HG03103 (cell line): ENCODE measurements around the gene PDSS1.
A peak's percentile ranks its signal among the peaks of the same experiment; 100 is the strongest.

Source experiments
- ATAC-seq: cut with Tn5 transposase; IDR thresholded peaks from one replicate; pipeline ENCODE4 v1.9.1; 2021; ENCODE audit warnings: low read depth; ENCODE audit not compliant: unreplicated experiment

PDSS1 gene

GRCh38 chr10:26697922-26698608 is 564 bp downstream of the PDSS1 start:
- no peak for ATAC-seq

DNA sequence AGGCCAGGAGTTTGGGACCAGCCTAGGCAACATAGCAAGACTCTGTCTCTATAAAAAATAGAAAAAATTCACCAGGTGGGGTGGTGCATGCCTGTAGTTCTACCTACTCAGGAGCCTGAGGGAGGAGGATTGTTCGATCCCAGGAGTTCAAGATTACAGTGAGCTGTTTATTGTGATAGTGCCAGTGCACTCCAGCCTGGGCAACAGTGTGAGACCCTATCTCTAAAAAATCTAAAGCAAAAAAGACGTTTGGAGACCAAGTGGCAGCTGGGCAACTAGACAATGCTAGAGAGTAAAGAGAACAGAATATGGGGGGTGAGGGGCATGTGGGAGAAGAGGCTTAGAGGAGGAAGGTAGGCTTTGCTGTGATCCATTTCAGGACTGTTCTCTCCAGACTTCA is 1.4 kb downstream of the PDSS1 start:
- ATAC-seq = no peak

GRCh38 chr10:26699631-26700030 is 2.1 kb downstream of the PDSS1 start:
- ATAC-seq = no peak

- no peak for ATAC-seq
Measured at GRCh38 chr10:26700884-26701630, 3.6 kb downstream of the PDSS1 start.

- no peak for ATAC-seq
Measured at GRCh38 chr10:26703096-26703495, 5.6 kb downstream of the PDSS1 start.

DNA sequence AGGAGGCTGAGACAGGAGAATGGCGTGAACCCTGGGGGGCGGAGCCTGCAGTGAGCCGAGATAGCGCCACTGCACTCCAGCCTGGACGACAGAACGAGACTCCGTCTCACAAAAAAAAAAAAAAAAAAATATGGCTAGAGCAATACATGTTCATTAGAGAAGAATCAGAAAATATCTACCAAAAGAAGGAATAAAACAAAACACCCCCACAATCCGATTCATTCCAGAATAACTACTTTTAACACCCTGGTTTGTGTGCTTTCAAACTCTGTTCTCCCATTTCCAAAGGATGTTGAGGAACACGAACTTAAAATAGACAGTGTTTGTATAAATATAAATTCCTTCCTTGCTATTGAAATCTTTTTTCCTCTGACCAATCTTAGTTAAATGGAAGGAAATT is 6.5 kb downstream of the PDSS1 start:
- ATAC-seq = no peak

DNA sequence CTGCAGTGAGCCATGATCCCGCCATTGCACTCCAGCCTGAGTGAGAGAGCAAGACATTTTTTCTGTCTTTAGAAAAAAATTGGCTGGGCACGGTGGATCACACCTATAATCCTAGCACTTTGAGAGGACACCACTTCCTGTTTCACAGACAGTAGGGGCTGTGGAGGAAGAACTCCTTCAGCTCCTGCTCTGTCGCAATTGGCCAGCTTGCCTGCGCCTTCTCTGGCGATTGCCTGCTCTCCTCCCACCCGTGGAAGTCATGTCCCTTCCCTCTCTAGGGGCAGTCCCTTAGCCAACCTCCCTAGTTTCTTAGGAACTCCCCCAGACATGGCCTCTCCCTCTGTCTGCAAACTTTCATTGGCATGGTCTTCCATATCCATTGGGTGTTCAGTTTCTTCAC is 8.7 kb downstream of the PDSS1 start:
- ATAC-seq = no peak

DNA sequence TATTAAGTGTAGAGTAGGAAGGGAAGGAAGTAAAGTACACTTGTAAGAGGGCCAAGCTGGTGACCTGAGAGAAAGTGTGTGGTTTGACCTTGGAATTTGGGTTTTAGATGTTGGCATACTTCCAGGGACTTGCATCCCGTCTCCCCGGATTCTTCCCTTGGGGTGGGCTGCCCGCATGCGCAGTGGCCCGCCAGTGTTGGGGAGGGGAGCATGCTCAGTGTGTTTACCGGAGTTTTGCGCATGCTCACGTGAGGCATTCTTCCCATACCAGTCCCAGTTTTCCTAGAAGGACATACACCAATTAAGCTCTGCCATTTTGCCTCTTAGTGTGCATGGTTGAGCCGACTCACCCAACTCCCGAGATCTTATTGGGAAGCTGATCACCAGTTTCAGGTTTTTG is 9.4 kb downstream of the PDSS1 start:
- ATAC-seq = no peak

DNA sequence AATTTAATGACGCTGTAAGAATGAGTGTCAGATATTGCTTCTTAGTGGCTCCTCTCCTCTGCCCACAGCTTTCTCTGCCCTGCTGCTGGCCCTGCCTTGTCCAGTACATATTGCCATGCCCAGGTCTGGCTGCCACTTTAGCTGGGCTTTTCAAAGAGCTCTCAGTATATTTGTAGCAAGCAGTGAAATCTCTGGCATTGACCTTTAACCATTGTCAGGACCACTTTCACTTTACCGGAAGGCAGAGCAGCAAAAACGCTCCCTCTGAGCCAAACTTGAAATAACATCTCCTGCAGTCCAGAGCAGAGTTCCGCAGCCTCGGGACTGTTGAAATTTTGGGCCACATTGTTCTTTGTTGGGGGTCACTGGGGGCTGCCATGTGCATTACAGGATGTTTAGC is 13.8 kb downstream of the PDSS1 start:
- no peak for ATAC-seq

DNA sequence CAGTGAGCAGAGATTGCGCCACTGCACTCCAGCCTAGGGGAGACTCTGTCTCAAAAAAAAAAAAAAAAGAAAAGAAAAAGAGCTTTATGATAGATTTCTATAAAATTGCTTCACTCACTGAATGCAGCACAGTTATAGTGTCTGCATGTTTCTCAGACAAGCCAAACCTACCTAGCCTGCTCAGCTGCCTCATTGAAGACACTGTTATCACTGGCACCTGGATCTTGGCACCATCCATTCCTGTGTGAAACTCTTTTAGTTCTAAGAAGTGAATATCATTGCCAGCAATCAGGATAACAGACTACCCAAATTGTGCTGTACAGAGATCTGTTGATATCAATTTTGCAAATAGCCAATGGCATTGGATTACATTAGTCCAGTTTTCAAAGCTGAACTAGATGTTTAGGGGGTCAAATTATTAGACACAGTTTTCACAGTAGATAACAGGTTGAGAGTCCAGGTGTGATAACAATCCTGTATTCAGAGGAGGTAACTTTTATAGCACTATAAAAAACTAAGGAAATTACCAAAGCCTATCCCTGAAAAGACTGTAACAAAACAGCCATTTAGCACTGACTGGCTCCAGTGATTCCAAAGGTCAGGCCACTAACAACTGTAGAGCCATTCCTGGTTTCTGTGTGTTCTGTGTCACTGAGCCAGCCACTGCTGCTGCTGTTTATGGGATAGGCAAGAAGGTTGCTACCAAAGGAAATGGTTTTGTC is 17.1 kb downstream of the PDSS1 start:
- no peak for ATAC-seq

DNA sequence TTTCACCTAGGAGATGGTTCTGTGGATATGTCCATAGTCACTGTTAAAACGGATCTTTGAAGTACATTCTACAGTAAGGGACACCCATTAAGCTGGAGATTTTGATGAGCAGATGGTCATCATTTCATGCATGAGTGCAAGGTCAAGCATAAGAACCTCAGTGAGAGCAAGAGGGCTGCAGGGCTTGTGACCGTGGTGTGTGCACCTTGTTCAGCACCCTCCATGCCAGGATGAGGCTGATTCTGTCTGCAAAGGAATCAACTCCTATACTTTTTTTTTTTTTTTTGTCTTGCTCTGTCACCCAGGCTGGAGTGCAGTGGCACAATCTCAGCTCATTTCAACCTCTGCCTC is 17.6 kb downstream of the PDSS1 start:
- ATAC-seq = no peak

GRCh38 chr10:26717476-26717875 is 20.0 kb downstream of the PDSS1 start:
- no peak for ATAC-seq

GRCh38 chr10:26721561-26721960 is 24.1 kb downstream of the PDSS1 start:
- no peak for ATAC-seq

DNA sequence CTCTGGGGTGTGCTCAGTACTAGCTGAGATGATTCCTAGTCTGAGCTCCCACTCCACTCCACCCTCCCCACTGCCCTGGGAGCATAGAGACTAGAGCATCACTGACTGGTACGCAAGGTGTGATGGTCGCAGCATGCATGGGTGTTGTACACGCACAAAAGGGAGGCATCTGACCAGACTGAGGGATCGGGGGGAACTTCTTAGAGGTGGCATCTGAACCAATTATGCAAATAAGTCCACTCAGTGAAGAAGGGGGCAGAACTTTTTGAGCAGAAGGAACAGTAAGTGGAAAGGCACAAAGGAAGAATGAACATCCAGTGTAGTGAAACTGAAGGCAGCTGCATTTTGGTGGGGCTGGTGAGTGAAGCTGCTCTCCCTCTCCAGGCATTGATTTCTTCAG is 25.5 kb downstream of the PDSS1 start:
- no peak for ATAC-seq

DNA sequence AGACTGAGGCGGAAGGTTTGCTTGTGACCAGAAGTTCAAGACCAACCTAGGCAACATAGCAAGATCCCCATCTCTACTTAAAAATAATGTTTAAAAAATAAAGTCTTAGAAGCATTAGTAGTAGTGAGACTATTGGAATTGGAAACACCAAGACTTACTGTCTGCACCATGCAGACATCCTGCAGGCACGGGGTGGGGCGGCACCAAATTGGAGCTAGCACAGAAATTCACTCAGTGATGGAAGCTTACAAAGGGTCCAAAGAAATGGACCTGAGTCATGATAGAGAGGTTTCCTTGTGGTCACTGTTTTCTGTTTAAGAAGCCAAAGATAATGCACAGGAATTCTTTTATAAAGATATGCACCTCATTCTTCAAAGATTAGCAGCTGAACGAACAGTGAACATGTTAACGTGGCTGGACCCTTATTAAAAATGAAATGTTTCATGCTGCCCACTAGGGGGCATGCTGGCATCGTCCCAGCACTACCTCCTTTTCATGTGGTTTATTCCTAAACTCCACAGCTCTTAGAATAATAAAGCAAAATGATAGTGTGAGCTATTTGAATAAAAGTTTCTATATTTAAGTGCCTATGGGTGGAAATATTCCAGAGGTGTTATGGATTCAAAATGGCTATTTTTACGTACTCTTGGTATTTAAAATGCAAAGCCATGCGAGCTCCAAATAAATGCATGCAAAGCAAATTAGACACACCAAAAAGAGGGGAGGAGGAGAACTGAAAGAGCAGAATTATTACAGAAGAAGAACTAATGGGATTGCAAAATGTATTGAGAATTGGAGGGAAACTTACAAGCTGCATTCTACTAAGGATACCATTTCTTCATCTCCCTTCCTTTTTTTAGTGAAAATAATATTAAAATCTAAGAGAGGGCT is 28.6 kb downstream of the PDSS1 start:
- ATAC-seq = peak; percentile 67

DNA sequence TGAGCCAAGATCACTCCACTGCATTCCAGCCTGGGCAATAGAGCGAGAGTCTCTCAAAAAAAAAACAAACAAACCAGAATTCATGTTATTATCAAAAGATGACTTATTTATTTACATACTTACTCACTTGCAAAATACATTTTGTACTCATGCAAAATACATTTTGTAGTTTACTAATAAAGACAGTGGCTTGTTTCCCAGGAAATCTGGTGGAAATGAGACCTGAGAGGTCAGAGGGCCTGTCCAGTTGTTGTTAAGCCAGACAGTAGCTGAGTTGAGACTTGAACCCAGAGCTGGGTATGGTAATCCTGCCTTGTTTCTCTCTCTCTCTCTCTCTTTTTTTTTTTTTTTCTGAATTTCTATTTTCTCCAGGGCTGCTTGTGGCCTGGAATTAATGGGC is 29.5 kb downstream of the PDSS1 start:
- ATAC-seq = no peak

- ATAC-seq = no peak
Measured at GRCh38 chr10:26728957-26729356, 31.5 kb downstream of the PDSS1 start.

GRCh38 chr10:26729395-26729794 is 31.9 kb downstream of the PDSS1 start:
- ATAC-seq = no peak

- ATAC-seq = no peak
Measured at GRCh38 chr10:26730552-26730951, 33.1 kb downstream of the PDSS1 start.

- no peak for ATAC-seq
Measured at GRCh38 chr10:26733750-26734568, 36.5 kb downstream of the PDSS1 start.
